ENCODE measurements around the gene LORICRIN.

Gene LORICRIN

DNA sequence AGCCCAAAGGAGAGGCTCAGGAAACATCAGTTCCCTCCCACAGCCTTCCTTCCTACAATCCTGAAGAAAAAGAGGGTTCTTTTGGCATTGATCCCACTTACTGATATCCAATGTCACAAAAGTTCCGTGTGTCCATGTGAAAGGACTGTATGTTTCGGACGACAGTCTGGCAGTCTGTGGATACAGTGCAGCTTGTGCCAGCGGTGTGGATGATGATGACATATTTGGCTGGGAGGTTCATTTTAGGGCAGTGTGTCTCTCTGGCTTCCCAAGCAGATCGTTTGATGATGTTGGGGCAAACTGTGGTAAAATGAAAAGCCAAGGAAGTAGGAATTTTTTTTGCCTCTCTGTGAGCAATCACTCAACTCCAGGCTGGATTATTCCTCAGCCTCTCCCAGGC, 42.8 kb downstream of the LORICRIN start:
- no peak for DNase-seq (ENCODE audit: low read depth in 3 of 3)

DNA sequence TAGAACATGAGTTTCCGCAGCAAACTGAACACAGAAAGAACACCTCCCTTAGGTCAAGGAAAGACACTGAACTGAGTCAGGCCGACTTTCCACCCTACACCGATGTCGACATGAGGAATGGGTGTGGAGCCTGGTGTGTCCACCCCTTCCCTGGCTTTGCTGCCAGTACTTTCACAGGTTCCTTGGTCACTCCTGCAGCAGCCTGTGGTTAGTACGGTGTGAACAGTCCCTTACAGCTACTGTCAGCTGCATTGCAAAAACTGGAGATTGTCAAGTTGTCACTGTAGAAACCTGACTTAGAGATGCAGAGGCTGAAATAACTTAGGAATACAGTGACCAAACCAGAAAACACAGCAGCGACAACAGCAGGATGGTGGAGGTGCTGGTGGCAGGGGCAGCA, 46.2 kb downstream of the LORICRIN start:
- no peak for DNase-seq (ENCODE audit: low read depth in 3 of 3)

DNA sequence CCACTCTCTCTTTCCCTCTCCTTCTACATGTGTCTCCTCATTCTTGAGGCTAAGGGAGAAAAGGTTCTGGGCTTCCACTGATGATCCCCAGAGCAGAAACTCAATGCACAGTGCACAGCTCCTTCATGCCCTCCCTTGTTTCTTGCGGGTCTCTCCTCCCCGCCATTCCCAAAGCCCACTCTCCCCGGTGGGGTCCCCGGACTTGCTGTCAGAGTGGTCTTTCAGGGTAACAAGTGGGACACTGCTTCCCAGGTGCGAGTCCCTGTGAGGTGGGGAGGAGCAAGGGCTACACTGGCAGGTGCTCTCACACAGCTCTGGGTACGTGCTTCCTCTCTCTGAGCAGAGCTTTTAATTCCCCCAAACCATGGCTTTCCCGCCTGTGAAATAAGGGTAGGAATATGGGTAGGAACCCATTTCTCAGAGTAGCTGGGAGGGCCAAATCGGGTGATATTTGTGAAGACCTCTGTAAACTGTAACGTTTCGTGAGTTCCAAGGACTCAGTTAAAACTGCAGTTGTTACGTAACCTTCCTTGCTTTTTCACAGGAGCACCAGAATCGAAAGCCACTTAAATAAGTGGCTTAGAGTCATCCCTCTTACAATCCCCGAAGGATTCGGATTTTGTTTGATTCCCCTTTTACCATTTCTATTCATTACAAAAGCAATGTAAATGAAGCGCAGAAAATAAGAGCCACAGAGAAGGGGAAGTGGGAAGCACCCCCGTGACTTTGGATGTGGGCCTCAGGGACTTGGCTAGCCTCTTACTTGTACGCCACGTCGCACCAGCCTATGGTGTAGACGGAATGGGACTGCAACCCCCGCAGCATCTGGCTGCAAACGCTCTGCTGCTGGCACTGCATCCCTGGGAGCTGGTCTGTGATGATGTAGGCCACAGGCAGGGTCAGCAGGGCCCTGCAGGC, 47.1 kb downstream of the LORICRIN start:
- DNase-seq (ENCODE audit: low read depth in 3 of 3) = no peak

DNA sequence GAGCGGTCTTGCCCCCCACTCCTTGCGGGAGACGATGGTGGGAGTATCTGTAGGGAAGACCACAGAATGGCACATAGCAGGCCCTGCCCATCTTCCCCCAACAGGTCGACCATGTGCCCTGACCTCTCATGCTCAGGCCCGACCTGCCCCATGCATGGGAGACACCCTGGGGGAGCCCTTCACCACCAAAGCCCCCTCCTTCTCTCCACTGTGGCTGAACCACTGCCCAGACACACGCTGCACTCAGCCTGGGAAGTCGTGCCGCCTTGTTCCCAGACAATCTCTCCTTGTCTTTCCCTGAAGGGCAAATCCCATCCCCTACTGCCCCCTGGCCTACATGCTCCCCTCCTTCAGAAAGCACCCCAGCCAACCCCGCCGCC, 47.7 kb downstream of the LORICRIN start:
- no peak for DNase-seq (ENCODE audit: low read depth in 3 of 3)

DNA sequence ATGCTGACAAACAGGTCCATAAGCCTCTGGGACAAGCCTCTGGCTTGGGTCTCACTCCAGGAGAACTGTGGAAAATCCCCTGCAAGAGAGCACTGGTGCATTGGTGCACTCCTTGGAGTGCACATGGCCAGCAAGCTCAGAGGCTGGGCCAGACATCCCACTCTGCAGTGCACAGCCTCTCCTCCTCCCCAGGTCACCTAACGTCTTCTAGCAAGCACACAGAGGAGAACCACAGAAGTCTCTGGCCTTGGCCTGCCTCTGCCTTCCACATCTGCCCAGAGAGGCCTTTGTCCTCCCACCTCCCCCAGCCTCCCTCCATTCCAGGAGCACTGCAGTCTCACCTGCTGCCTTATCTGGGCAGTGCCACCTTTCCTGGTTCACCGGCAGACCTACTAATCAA, 49.1 kb downstream of the LORICRIN start:
- DNase-seq (ENCODE audit: low read depth in 3 of 3) = no peak

DNA sequence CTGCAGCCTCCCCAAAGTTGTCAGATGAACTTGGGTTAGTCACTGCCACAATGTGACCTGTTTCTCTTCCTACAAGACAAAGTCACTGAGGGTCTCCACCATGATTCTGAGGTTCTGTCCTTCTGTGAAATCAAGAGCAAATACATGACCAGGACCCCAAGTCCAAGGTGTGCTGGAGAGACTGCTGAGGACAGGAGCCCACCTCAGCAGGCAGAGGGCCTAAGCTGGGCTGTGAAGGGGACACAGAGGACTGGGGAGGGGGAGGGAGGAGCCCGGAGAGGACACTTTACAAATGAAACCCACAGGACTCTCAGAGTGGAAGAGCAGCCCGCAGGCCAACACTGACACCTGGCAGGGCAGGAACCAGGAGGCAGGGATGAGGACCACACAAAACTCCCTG, 50.0 kb downstream of the LORICRIN start:
- DNase-seq (ENCODE audit: low read depth in 3 of 3) = no peak

DNA sequence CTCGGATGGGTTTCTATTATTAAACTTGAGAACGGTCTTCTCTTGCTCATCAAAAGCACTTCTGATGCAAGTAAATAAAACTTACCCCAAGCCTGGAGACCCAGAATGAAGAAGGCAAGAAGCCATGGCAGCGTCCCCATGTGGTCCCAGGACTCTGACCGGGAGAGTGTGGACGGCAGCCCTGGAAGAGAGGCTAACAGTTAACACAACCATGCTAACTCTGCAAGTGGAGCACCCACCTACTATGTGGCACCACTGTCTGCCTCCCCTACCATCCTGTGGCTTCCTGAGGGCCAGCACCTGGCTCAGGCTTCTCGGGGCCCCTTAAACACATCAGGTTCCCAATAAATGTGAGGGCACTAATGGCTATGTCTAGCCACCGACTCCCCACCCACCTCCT, 51.0 kb downstream of the LORICRIN start:
- DNase-seq (ENCODE audit: low read depth in 3 of 3) = no peak
